HL-60 (cell line): ENCODE measurements around the gene ATP11A.

Source experiments
- POLR2AphosphoS5 ChIP-seq: IDR thresholded peaks from 2 replicates; pipeline ENCODE4 v1.6.1; 2012; ENCODE audit warnings: low read depth
- TF ChIP-seq, protein P1 (sequence below): IDR thresholded peaks from one replicate; pipeline ENCODE4 v1.5.1; 2011; ENCODE audit warnings: low read length, control low read depth, inconsistent platforms; ENCODE audit not compliant: insufficient read depth

- TF ChIP-seq POLR2AphosphoS5: no peak
- TF ChIP-seq, protein P1, sequence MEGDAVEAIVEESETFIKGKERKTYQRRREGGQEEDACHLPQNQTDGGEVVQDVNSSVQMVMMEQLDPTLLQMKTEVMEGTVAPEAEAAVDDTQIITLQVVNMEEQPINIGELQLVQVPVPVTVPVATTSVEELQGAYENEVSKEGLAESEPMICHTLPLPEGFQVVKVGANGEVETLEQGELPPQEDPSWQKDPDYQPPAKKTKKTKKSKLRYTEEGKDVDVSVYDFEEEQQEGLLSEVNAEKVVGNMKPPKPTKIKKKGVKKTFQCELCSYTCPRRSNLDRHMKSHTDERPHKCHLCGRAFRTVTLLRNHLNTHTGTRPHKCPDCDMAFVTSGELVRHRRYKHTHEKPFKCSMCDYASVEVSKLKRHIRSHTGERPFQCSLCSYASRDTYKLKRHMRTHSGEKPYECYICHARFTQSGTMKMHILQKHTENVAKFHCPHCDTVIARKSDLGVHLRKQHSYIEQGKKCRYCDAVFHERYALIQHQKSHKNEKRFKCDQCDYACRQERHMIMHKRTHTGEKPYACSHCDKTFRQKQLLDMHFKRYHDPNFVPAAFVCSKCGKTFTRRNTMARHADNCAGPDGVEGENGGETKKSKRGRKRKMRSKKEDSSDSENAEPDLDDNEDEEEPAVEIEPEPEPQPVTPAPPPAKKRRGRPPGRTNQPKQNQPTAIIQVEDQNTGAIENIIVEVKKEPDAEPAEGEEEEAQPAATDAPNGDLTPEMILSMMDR: no peak
Observed at GRCh38 chr13:112818040-112818697, 128.3 kb downstream of the ATP11A start.
